ENCODE data around the gene GLDC. TPM values are rescaled to one million over a fixed set of nuclear protein-coding genes. Genes with fewer than 3 reads are reported as not detected.
"Not testable (repeated sequence)": the region's sequence is repeated elsewhere in the genome, so short reads cannot be mapped to it uniquely, and the experiment has no call there.

GLDC gene
- total RNA-seq = not detected
- under 1 TPM in 1 of 2 donors, not detected in 1; 0.03 TPM for polyA plus RNA-seq
- long read RNA-seq, donor 1 = 0 reads
- long read RNA-seq, donor 2 = 0 reads
- long read RNA-seq, donor 3 = 0 reads

DNA sequence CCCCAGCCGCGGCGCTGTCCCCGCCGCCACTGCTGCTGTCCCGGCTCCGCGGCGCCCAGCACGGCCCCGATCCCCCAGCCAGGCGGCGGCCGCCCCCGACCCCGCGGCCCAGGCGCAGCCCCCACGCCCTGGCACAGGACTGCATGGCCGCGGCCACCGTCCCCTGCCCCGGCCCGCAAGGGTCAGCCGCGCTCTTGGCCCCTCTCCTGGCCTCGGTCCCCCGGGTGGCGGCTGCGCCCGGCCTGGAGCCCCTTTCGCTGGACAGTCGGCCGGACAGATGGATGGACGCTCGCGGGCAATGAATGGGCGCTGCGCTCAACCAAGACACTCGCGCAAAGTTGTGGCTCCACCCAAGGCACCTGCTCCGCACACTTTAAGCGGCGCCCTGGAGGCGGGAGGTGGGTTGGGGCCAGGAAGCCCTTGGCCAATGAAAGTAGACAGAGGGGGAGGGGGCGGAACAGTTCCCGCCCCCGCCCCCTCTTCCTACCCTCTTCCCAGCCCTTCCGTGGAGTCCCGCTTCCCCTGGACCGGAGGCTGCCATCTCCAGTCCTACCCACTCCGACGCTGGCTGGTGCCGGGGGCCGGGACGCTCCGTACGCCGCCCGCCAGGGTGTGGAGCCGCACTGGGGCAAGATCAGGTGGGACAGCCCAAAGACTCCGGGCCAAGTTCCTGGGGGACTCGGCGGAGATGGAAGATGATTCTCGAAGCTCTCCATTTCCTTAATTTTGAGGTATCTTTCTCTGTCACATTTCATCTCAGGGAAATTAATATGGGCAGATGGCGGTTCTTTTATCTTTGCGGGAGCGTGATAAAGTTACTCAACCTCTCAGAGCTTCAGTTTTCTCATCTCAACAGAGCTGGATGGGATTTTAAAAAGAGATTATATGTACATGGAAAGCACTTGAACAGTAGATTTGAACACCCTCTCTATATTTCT, at the start of gene GLDC:
Gene GLDC (minus strand): TSS at position 375 of the 938 bp plus-strand sequence. CDS start 230 bp downstream, at position 145.
- 2% methylated on average over 61 to 68 of the region's 68 CpGs for WGBS, 2 donors
- Histone ChIP-seq H3K27ac (no peak within 1 kb of the TSS), H3K4me3 (peak within 1 kb of the TSS; percentile 18 to 55 (median 46)), H3K36me3 (no peaks in the 10 kb centered on the region), H3K9me3 (no peaks in the 10 kb centered on the region), H3K27me3 (peaks cover 5 to 84% (median 72%) of the 10 kb centered on the region in 7 donors), H3K4me1 (peaks cover 4 to 17% (median 16%) of the 10 kb centered on the region in 9 donors)
- DNase-seq = peak; percentile 12 to 29
- peak; percentile 51 to 89 (median 70) for ATAC-seq
- intact Hi-C loops (cut with DNase I) = no loop called here
- TF ChIP-seq, protein P1, sequence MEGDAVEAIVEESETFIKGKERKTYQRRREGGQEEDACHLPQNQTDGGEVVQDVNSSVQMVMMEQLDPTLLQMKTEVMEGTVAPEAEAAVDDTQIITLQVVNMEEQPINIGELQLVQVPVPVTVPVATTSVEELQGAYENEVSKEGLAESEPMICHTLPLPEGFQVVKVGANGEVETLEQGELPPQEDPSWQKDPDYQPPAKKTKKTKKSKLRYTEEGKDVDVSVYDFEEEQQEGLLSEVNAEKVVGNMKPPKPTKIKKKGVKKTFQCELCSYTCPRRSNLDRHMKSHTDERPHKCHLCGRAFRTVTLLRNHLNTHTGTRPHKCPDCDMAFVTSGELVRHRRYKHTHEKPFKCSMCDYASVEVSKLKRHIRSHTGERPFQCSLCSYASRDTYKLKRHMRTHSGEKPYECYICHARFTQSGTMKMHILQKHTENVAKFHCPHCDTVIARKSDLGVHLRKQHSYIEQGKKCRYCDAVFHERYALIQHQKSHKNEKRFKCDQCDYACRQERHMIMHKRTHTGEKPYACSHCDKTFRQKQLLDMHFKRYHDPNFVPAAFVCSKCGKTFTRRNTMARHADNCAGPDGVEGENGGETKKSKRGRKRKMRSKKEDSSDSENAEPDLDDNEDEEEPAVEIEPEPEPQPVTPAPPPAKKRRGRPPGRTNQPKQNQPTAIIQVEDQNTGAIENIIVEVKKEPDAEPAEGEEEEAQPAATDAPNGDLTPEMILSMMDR (IDR thresholded peaks at IDR 0.05) = no peak

GRCh38 chr9:6692881-6693361, 47.4 kb upstream of the GLDC start:
- ATAC-seq (no peak), DNase-seq (no peak)
- TF ChIP-seq, protein P1 (IDR thresholded peaks at IDR 0.05) = no peak
- H3K4me3 ChIP-seq = no peak overlapping the region
- no peaks in the 10 kb centered on the region for H3K27me3 ChIP-seq
- no peaks in the 10 kb centered on the region for H3K9me3 ChIP-seq
- WGBS, 2 donors = 76% methylated on average over 9 of the region's 9 CpGs
- intact Hi-C loops (cut with DNase I) = no loop called here
- H3K27ac ChIP-seq = no peak overlapping the region
- no peaks in the 10 kb centered on the region for H3K36me3 ChIP-seq
- peaks cover 0 to 8% (median 0%) of the 10 kb centered on the region in 9 donors for H3K4me1 ChIP-seq

- TF ChIP-seq, protein P1 (IDR thresholded peaks at IDR 0.05) = no peak
- Histone ChIP-seq H3K27me3 (no peaks in the 10 kb centered on the region), H3K4me1 (peaks cover 0 to 8% (median 0%) of the 10 kb centered on the region in 9 donors), H3K4me3 (no peak overlapping the region), H3K9me3 (no peaks in the 10 kb centered on the region), H3K27ac (no peak overlapping the region), H3K36me3 (no peaks in the 10 kb centered on the region)
- 88 to 92% methylated on average over 6 of the region's 6 CpGs for WGBS, 2 donors
- DNase-seq (no peak), ATAC-seq (no peak)
- intact Hi-C loops (cut with DNase I) = no loop called here
Observed at GRCh38 chr9:6692433-6692832, 46.9 kb upstream of the GLDC start.

DNA sequence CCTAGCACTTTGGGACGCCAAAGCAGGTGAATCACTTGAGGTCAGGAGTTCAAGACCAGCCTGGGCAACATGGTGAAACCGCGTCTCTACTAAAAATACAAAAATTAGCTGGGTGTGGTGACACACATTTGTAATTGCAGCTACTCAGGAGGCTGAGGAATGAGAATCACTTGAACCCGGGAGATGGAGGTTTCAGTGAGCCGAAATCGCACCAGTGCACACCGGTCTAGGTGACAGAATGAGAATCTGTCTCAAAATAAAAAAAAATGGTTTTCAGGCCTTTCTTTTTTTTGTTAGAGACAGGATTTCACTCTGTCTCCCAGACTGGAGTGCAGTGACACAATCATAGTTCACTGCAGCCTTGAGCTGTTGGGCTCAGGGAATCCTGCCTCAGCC, 45.1 kb upstream of the GLDC start:
- ATAC-seq; H3K9me3 ChIP-seq; H3K36me3 ChIP-seq; intact Hi-C loops (cut with DNase I); DNase-seq; H3K4me1 ChIP-seq; H3K4me3 ChIP-seq; H3K27me3 ChIP-seq: not testable (repeated sequence)
- H3K27ac ChIP-seq = peak overlapping the region in 1 of 10 donors; percentile 29
- WGBS, 2 donors = 95 to 96% methylated on average over 7 of the region's 7 CpGs
